HG03442 (cell line): ENCODE results near the gene TEX11.
A peak's percentile ranks its signal among the peaks of the same experiment; 100 is the strongest.
"Not testable (repeated sequence)": the region's sequence is repeated elsewhere in the genome, so short reads cannot be mapped to it uniquely, and the experiment has no call there.

Experiments used
- ATAC-seq: cut with Tn5 transposase; IDR thresholded peaks from one replicate; pipeline ENCODE4 v1.9.1; 2021; ENCODE audit warnings: mild to moderate bottlenecking, moderate library complexity; ENCODE audit not compliant: unreplicated experiment

Gene TEX11

DNA sequence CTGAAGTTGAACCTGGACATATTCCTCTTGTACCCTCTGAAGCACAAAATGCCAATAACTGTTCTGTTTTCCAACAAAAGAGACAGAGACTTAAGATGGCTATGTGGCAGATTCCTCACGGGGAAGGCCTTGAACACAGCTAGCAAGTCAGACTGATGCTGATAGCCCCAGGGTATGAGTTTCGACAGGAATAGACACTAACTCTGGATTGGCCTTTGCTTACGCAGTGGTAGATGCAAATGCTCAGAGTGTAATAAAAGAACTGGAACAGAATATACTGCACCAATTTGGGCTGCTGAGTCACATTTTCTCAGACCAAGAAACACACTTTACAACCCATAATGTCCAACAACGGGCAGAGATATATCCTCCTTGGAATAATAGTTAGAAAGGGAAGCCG is 290.0 kb downstream of the TEX11 start:
- no peak for ATAC-seq

DNA sequence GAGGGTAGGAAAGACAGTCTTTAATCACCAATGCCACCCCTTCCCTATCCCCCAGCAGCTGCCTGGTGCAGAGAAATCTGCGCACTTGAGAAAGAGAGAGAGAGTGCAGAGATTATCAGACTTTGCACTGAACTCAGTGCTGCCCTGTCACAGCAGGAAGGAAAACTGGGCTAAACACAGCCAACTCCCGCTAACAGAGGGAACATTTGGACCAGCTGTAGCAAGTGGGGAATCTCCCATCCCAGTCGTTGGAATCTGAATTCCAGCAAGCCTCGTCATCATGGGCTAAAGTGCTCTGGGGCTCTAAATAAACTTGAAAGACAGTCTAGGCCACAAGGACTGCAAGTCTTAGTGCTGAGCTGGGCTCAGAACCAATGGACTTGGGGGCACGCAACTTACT is 295.2 kb downstream of the TEX11 start:
- ATAC-seq, result no peak

- ATAC-seq, result no peak
Measured at GRCh38 chrX:70605352-70605751, 303.2 kb downstream of the TEX11 start.

GRCh38 chrX:70592091-70592490 is 316.4 kb downstream of the TEX11 start:
- ATAC-seq, result no peak

- not testable (repeated sequence) for ATAC-seq
Measured at GRCh38 chrX:70587158-70587557, 321.4 kb downstream of the TEX11 start.

- ATAC-seq, result no peak
Measured at GRCh38 chrX:70577442-70577841, 331.1 kb downstream of the TEX11 start.

DNA sequence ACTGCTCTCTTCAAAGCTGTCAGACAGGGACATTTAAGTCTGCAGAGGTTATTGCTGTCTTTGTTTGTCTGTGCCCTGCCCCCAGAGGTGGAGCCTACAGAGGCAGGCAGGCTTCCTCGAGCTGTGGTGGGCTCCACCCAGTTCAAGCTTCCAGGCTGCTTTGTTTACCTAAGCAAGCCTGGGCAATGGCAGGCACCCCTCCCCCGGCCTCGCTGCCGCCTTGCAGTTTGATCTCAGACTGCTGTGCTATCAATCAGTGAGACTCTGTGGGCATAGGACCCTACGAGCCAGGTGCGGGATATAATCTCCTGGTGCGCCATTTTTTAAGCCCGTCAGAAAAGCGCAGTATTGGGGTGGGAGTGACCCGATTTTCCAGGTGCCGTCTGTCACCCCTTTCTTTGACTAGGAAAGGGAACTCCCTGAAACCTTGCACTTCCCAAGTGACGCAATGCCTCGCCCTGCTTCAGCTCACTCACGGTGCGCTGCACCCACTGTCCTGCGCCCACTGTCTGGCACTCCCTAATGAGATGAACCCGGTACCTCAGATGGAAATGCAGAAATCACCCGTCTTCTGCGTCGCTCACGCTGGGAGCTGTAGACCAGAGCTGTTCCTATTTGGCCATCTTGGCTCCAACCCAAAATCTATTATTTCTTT is 338.5 kb downstream of the TEX11 start:
- not testable (repeated sequence) for ATAC-seq

GRCh38 chrX:70554948-70555347 is 353.6 kb downstream of the TEX11 start:
- ATAC-seq, result no peak

DNA sequence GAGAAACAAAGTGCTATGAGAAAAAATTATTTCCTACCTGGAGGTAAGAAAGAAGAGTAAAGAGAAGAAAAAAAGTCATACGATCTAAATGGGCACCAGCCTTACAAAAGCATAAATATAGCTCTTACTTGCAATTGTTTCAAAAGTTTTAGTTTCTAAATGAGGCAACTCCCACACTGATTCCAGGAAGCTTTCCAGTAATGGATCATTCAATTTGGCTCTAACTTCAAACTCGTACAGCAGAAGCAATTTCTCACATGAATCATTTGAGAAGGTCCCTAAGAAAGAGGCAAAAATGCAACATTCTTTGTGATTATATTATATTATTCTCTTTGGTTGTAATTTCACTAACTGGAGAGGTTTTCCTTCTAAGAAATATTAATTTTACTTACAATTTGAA is 354.0 kb downstream of the TEX11 start:
- no peak for ATAC-seq

GRCh38 chrX:70554081-70554480 is 354.4 kb downstream of the TEX11 start:
- ATAC-seq, result no peak

DNA sequence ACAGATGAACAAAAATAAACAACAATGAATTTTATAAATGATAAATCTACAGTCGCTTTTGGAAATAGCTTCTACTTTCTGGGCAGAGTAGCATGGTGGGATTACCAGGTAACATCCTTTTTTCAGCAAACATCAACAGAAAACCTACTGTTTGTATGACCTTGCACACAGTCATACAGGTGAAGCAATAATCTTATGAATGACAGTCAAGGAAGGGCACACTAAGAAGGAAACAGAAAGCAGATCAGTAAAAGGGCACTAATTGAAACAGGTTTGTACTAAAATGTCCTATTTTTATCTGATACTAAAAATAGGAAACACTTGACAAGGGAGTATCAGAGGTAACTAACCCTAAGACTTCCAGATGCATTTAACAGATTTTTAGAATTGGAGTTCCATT is 355.0 kb downstream of the TEX11 start:
- ATAC-seq, result peak; percentile 65

DNA sequence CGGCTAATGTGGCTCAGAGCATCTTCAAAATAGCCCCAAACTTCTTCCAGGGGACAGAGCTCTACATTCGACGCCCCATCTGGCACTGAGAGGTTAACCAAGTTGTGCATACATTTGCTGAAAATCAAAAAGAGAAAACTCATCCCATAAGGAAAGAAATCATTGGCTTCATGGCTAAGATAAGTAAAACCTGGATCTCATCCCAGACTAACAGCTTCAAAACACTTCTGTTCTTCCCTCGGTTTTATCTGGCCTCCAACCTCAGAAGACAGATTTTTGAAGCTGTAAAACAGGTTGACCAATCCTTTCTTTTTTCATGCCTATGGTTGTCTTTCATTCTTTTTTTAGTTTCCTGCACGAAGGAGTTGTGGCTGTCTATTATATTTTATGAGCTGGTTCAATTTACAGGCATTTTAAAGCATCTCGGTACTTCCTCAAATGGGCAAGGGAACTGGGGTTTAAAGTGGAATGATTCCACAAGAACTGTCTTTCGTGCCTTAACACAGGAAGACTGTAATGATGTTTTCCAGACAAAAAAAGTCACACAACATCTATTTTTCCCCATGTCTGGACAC is 356.3 kb downstream of the TEX11 start:
- ATAC-seq, result no peak

DNA sequence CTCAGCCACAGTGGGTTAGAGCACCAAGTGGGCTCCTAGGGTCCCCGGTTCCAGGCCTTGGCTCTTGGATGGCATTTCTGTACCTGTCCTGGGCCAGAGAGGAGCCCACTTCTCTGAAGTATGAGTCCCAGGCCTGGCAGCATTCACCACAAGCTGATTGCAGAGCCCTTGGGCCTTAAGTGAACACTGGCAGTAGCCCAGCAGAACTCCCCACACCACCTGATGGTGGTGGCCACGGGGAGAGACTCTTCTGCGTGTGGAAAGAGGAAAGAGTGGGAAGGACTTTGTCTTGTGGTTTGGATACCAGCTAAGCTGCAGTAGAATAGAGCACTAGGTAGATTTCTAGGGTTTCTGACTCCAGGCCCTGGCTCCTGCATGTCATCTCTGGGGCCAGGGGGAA is 359.1 kb downstream of the TEX11 start:
- no peak for ATAC-seq

- ATAC-seq, result no peak
Measured at GRCh38 chrX:70535198-70535597, 373.3 kb downstream of the TEX11 start.

GRCh38 chrX:70527610-70528345 is 380.7 kb downstream of the TEX11 start:
- ATAC-seq, result no peak

DNA sequence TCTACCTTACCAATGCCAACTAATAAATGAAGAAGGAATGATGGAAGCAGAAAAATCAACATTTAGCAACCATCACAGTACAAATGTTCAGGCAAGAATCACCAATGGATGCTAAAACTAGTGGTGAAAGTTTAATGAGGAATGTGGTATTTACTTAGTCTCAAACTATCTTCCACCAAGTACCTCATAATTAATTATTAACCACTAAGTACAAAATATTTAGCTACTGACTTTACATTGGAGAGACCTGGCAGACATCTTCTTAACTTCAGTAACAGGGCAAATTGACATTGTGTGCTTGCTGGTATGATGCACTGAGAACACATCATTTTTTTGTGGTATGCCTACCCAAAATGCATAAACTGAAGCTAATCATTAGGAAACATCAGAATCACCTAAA is 381.5 kb downstream of the TEX11 start:
- ATAC-seq, result no peak

- ATAC-seq, result no peak
Measured at GRCh38 chrX:70525733-70526132, 382.8 kb downstream of the TEX11 start.

GRCh38 chrX:70515692-70516091 is 392.8 kb downstream of the TEX11 start:
- not testable (repeated sequence) for ATAC-seq

- ATAC-seq, result not testable (repeated sequence)
Measured at GRCh38 chrX:70515270-70515669, 393.2 kb downstream of the TEX11 start.

DNA sequence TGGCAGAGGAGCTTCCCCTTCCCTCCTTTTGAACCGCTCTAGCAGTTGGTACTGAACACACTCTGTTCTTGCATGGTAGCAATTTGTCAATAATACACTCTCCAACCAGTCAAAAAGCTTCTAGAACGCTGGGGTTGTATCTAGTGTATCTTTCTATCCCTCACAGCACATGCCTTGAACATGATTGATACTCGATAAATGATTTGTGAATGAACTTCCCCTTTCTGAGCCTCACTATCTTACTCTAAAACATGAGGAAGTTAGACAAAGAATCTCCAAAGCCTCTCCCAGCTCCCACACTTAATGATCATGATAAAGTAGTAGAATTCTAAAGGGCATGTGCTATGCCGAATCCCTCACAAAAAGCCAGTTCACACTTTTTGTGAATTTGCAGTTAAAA is 399.4 kb downstream of the TEX11 start:
- no peak for ATAC-seq

DNA sequence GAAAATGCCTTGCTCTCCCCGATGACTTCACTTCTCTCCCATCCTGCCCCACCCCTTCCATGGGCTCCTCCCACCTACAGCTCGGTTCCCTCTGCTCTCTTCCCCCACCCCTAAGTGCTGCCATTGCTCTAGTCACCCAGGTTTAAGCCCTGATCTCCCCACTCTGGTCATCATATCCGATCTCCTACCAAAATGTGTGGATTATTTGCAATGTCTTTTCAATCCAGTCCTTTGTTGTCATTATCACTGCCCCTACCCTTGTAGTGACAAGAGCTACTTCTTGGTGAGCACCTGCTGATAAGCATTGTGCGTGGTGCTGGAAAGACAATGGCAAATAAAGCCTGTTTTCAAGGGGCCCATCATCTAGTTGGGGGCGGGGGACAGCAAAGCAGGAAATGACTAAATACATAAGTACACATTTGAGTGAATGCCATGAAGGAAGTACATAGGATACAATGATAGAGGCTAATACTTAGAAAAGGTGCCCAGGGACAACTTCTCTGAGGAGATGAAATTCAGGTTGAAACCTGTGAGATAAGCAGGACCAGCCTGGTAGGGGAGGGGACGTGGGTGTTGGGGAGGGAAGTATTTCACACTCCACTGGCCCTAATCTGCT is 400.1 kb downstream of the TEX11 start:
- ATAC-seq, result no peak

- ATAC-seq, result no peak
Measured at GRCh38 chrX:70505451-70505841, 403.1 kb downstream of the TEX11 start.
